ENCODE data around the gene UBE2H.

UBE2H gene

GRCh38 chr7:129950191-129950932 lies 2.4 kb downstream of the UBE2H start:
- no peak for DNase-seq

GRCh38 chr7:129949292-129950133 lies 3.2 kb downstream of the UBE2H start:
- no peak for DNase-seq

- peak; percentile 53 for DNase-seq
Observed at GRCh38 chr7:129948877-129949291, 3.9 kb downstream of the UBE2H start.

GRCh38 chr7:129948338-129948737 lies 4.4 kb downstream of the UBE2H start:
- DNase-seq: no peak

GRCh38 chr7:129947701-129948100 lies 5.1 kb downstream of the UBE2H start:
- DNase-seq: no peak

- no peak for DNase-seq
Observed at GRCh38 chr7:129947049-129947448, 5.7 kb downstream of the UBE2H start.

GRCh38 chr7:129946282-129946681 lies 6.5 kb downstream of the UBE2H start:
- no peak for DNase-seq

GRCh38 chr7:129943352-129943751 lies 9.4 kb downstream of the UBE2H start:
- no peak for DNase-seq

- no peak for DNase-seq
Observed at GRCh38 chr7:129940329-129940728, 12.4 kb downstream of the UBE2H start.

GRCh38 chr7:129939881-129940280 lies 12.9 kb downstream of the UBE2H start:
- DNase-seq: no peak

GRCh38 chr7:129933627-129934026 lies 19.1 kb downstream of the UBE2H start:
- DNase-seq: no peak

- no peak for DNase-seq
Observed at GRCh38 chr7:129926618-129927017, 26.1 kb downstream of the UBE2H start.

- no peak for DNase-seq
Observed at GRCh38 chr7:129925416-129926002, 27.3 kb downstream of the UBE2H start.

GRCh38 chr7:129924602-129925001 lies 28.2 kb downstream of the UBE2H start:
- DNase-seq: no peak

GRCh38 chr7:129923709-129924108 lies 29.1 kb downstream of the UBE2H start:
- DNase-seq: no peak

- DNase-seq: no peak
Observed at GRCh38 chr7:129919492-129919891, 33.3 kb downstream of the UBE2H start.

- DNase-seq: no peak
Observed at GRCh38 chr7:129918922-129919321, 33.8 kb downstream of the UBE2H start.

GRCh38 chr7:129917934-129918333 lies 34.8 kb downstream of the UBE2H start:
- DNase-seq: no peak

GRCh38 chr7:129914536-129915272 lies 38.1 kb downstream of the UBE2H start:
- no peak for DNase-seq

- DNase-seq: no peak
Observed at GRCh38 chr7:129913428-129913827, 39.3 kb downstream of the UBE2H start.

GRCh38 chr7:129911790-129912189 lies 41.0 kb downstream of the UBE2H start:
- no peak for DNase-seq

- no peak for DNase-seq
Observed at GRCh38 chr7:129909669-129910068, 43.1 kb downstream of the UBE2H start.

GRCh38 chr7:129908181-129908580 lies 44.6 kb downstream of the UBE2H start:
- no peak for DNase-seq
